Liver (tissue), 9 donors: ENCODE data around the gene DNAJC6. TPM values are rescaled to one million over a fixed set of nuclear protein-coding genes. Genes with fewer than 3 reads are reported as not detected.

Experiments used
- DNase-seq: peaks from one replicate; pipeline ENCODE4 v3.0.0-alpha.2; 2017; ENCODE audit warnings: low spot score
- H3K27ac ChIP-seq, 2 donors: one replicate each; pipeline ENCODE4 v1.7.0; 2013; ENCODE audit warnings: inconsistent platforms in 2 of 2, low read length in 2 of 2, control low read depth in 1 of 2, low read depth in 1 of 2, mild to moderate bottlenecking in 1 of 2
- H3K27me3 ChIP-seq, 4 donors: one replicate each; pipeline versions ENCODE4 v1.6.1 to v1.7.0; 2013; ENCODE audit warnings: low read length in 3 of 4, inconsistent platforms in 1 of 4, mild to moderate bottlenecking in 1 of 4, moderate library complexity in 1 of 4; ENCODE audit not compliant: control insufficient read depth in 4 of 4, insufficient read depth in 4 of 4
- H3K36me3 ChIP-seq, 4 donors: one replicate each; pipeline versions ENCODE4 v1.6.1 to v1.7.0; 2013; ENCODE audit warnings: low read length in 3 of 4, mild to moderate bottlenecking in 3 of 4, low read depth in 1 of 4, moderate library complexity in 1 of 4; ENCODE audit not compliant: control insufficient read depth in 4 of 4, insufficient read depth in 3 of 4
- H3K4me1 ChIP-seq, 4 donors: one replicate each; pipeline versions ENCODE4 v1.6.1 to v1.7.0; 2013; ENCODE audit warnings: low read length in 3 of 4, mild to moderate bottlenecking in 3 of 4, moderate library complexity in 1 of 4; ENCODE audit not compliant: control insufficient read depth in 4 of 4, insufficient read depth in 4 of 4
- H3K4me3 ChIP-seq, 3 donors: one replicate each; pipeline versions ENCODE4 v1.6.1 to v1.7.0; 2013; ENCODE audit warnings: low read length in 3 of 3, control low read depth in 1 of 3, low read depth in 1 of 3, mild to moderate bottlenecking in 1 of 3
- H3K9ac ChIP-seq, 2 donors: one replicate each; pipeline ENCODE4 v1.7.0; 2013; ENCODE audit warnings: low read length in 2 of 2, mild to moderate bottlenecking in 2 of 2, moderate library complexity in 2 of 2, control low read depth in 1 of 2, low read depth in 1 of 2
- H3K9me3 ChIP-seq, 4 donors: one replicate each; pipeline versions ENCODE4 v1.6.1 to v1.7.0; 2013; ENCODE audit warnings: low read length in 3 of 4; ENCODE audit not compliant: control insufficient read depth in 4 of 4
- EGR1 ChIP-seq, 2 donors: IDR thresholded peaks; 2 replicates each; pipeline ENCODE4 v1.6.1; 2016 to 2018; ENCODE audit warnings: antibody characterized with exemption in 2 of 2, low read depth in 2 of 2
- FOXA1 ChIP-seq: IDR thresholded peaks from 2 replicates; pipeline ENCODE4 v1.6.1; 2016; ENCODE audit warnings: antibody characterized with exemption
- FOXA2 ChIP-seq: IDR thresholded peaks from 2 replicates; pipeline ENCODE4 v1.6.1; 2016; ENCODE audit warnings: antibody characterized with exemption
- GABPA ChIP-seq, 2 donors: IDR thresholded peaks in 1 of 2; conservative IDR thresholded peaks in 1 of 2; 2 replicates each; pipeline ENCODE4 v1.6.1; 2016; ENCODE audit warnings: antibody characterized with exemption in 2 of 2, mild to moderate bottlenecking in 1 of 2, moderate library complexity in 1 of 2
- HNF4A ChIP-seq, 2 donors: conservative IDR thresholded peaks; 2 replicates each; pipeline ENCODE4 v1.6.1; 2016; ENCODE audit warnings: antibody characterized with exemption in 2 of 2, mild to moderate bottlenecking in 2 of 2
- HNF4G ChIP-seq: IDR thresholded peaks from 2 replicates; pipeline ENCODE4 v1.6.1; 2016; ENCODE audit warnings: antibody characterized with exemption
- JUND ChIP-seq, 2 donors: IDR thresholded peaks; 2 replicates each; pipeline ENCODE4 v1.6.1; 2016; ENCODE audit warnings: antibody characterized with exemption in 2 of 2
- NR2F2 ChIP-seq: IDR thresholded peaks from 2 replicates; pipeline ENCODE4 v1.6.1; 2016; ENCODE audit warnings: antibody characterized with exemption
- RAD21 ChIP-seq, 2 donors: IDR thresholded peaks; 2 replicates each; pipeline ENCODE4 v1.6.1; 2016; ENCODE audit warnings: antibody characterized with exemption in 2 of 2, mild to moderate bottlenecking in 2 of 2
- REST ChIP-seq: IDR thresholded peaks from 2 replicates; pipeline ENCODE4 v1.6.1; 2016; ENCODE audit warnings: antibody characterized with exemption, mild to moderate bottlenecking
- RXRA ChIP-seq, 2 donors: IDR thresholded peaks; 2 replicates each; pipeline ENCODE4 v1.6.1; 2017 to 2018; ENCODE audit warnings: antibody characterized with exemption in 2 of 2, mild to moderate bottlenecking in 1 of 2
- SP1 ChIP-seq: IDR thresholded peaks from 2 replicates; pipeline ENCODE4 v1.6.1; 2018; ENCODE audit warnings: antibody characterized with exemption, mild to moderate bottlenecking
- TAF1 ChIP-seq: conservative IDR thresholded peaks from 2 replicates; pipeline ENCODE4 v1.6.1; 2016; ENCODE audit warnings: antibody characterized with exemption, mild to moderate bottlenecking
- YY1 ChIP-seq: IDR thresholded peaks from 2 replicates; pipeline ENCODE4 v1.6.1; 2016; ENCODE audit warnings: antibody characterized with exemption, mild to moderate bottlenecking
- WGBS: extraction: QIAGEN DNeasy Blood & Tissue Kit; methylation state at CpG from one replicate; pipeline ENCODE4 v1.1.7; 2013; 5-methylcytosine and 5-hydroxymethylcytosine counted together
- polyA plus RNA-seq, 2 donors: library from polyadenylated mRNA; stranded (reverse) in 1 of 2; unstranded in 1 of 2; fragments of 200-250 nt in 1 of 2; fragments of >200 nt in 1 of 2; fragmentation: Nextera tagmentation in 1 of 2; extraction: Ambion mirVana in 1 of 2; gene quantifications; one replicate each; pipeline versions ENCODE4 v1.2.1 to v1.2.3, GENCODE V29; 2013 to 2015
- total RNA-seq, 2 donors: library from RNA; depleted of rRNA; stranded (reverse); fragments of >200 nt; gene quantifications; one replicate each; pipeline ENCODE4 v1.2.3, GENCODE V29; 2014
- TF ChIP-seq, protein P1 (sequence below): IDR thresholded peaks from 2 replicates; pipeline ENCODE4 v1.6.1; 2016; ENCODE audit warnings: antibody characterized with exemption
- TF ChIP-seq, protein P2 (sequence below): IDR thresholded peaks from 2 replicates; pipeline ENCODE4 v1.6.1; 2016; ENCODE audit warnings: antibody characterized with exemption
- donor health status: healthy.
- donor health status: healthy.
- donor health status: healthy.
- donor health status: healthy.
- donor health status: healthy.

The DNAJC6 gene
- total and polyA plus RNA-seq, 4 donors: 0.15 to 35.0 (median 0.30) TPM

DNA sequence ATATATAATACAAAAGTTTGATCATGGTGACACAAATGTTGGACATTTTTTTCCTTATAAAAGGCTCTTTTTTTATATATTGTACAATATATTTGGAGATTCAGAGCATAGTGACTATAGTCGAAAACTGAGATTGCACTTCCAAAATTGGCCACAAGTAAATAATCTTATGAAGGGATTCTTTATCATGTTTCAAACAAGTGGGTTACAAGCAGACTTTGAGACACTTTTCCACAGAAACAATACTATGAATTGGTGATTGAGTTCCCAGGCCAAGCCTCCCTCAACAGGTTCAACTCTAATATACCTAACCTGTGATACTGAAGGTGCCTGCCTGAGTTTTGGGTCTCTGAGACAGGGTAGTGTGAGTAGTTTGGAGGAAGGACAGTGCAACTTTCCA, 124.9 kb downstream of the DNAJC6 start:
- Histone ChIP-seq H3K36me3 (peaks cover 0 to 22% (median 11%) of the 10 kb centered on the region in 4 donors), H3K4me1 (no peaks in the 10 kb centered on the region), H3K27me3 (no peaks in the 10 kb centered on the region), H3K9ac (no peak overlapping the region), H3K9me3 (no peaks in the 10 kb centered on the region), H3K27ac (no peak overlapping the region), H3K4me3 (no peak overlapping the region)
- 93% methylated on average over 1 of the region's 1 CpG for WGBS
- no peak for TF ChIP-seq RAD21 (IDR thresholded peaks at IDR 0.05)
- no peak for TF ChIP-seq HNF4G
- no peak for TF ChIP-seq NR2F2
- TF ChIP-seq YY1: no peak
- TF ChIP-seq SP1: no peak
- DNase-seq: no peak

- Histone ChIP-seq H3K36me3 (peaks cover 0 to 19% (median 9%) of the 10 kb centered on the region in 4 donors), H3K4me1 (no peaks in the 10 kb centered on the region), H3K9ac (no peak overlapping the region), H3K27ac (no peak overlapping the region), H3K27me3 (no peaks in the 10 kb centered on the region), H3K9me3 (no peaks in the 10 kb centered on the region), H3K4me3 (no peak overlapping the region)
- WGBS: 91% methylated on average over 3 of the region's 3 CpGs
- TF ChIP-seq EGR1 (IDR thresholded peaks at IDR 0.05; ENCODE audit: low read depth in 2 of 2): no peak
- TF ChIP-seq REST: no peak
- TF ChIP-seq HNF4G: no peak
- TF ChIP-seq GABPA (IDR thresholded peaks at IDR 0.05 in 1 of 2, conservative IDR thresholded peaks at IDR 0.05 in 1 of 2): no peak
- no peak for TF ChIP-seq JUND (IDR thresholded peaks at IDR 0.05)
- no peak for TF ChIP-seq YY1
- no peak for TF ChIP-seq SP1
- TF ChIP-seq NR2F2: no peak
- TF ChIP-seq RAD21 (IDR thresholded peaks at IDR 0.05): no peak
- no peak for TF ChIP-seq TAF1
- no peak for TF ChIP-seq RXRA (IDR thresholded peaks at IDR 0.05)
- TF ChIP-seq FOXA2: no peak
- TF ChIP-seq, protein P1, sequence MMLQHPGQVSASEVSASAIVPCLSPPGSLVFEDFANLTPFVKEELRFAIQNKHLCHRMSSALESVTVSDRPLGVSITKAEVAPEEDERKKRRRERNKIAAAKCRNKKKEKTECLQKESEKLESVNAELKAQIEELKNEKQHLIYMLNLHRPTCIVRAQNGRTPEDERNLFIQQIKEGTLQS: no peak
- no peak for TF ChIP-seq FOXA1
- no peak for TF ChIP-seq HNF4A (conservative IDR thresholded peaks at IDR 0.05)
- TF ChIP-seq, protein P2, sequence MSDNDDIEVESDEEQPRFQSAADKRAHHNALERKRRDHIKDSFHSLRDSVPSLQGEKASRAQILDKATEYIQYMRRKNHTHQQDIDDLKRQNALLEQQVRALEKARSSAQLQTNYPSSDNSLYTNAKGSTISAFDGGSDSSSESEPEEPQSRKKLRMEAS: no peak
- DNase-seq: no peak
These were observed 125.4 kb downstream of the DNAJC6 start for GRCh38 chr1:65434760-65435159.

DNA sequence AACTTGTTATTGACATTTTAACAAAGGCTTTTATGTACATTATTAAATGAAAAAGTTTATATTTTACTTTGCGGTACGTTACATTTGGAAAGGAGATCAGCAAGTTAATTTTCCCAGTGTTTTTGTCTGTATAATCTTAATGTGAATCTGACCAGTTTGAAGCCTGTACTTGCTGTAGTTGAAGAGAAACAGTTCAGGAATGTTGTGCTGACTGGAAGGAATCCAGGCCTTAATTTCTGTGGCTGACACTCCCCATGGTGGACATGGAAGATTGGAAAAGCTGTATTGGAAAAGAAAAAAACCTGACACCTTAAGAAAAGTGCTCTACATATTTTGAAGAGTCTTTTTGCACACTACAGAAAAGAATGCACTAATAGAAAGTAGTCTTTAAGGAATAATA, 126.6 kb downstream of the DNAJC6 start:
- Histone ChIP-seq H3K27me3 (no peaks in the 10 kb centered on the region), H3K36me3 (peaks cover 0 to 15% (median 5%) of the 10 kb centered on the region in 4 donors), H3K9me3 (no peaks in the 10 kb centered on the region), H3K4me3 (no peak overlapping the region), H3K4me1 (no peaks in the 10 kb centered on the region), H3K9ac (no peak overlapping the region), H3K27ac (no peak overlapping the region)
- no peak for DNase-seq
- 87% methylated on average over 2 of the region's 2 CpGs for WGBS
- TF ChIP-seq HNF4G: no peak
- no peak for TF ChIP-seq NR2F2
- TF ChIP-seq, protein P1: no peak
- TF ChIP-seq FOXA2: no peak
- TF ChIP-seq TAF1: no peak
- TF ChIP-seq EGR1 (IDR thresholded peaks at IDR 0.05; ENCODE audit: low read depth in 2 of 2): no peak
- no peak for TF ChIP-seq GABPA (IDR thresholded peaks at IDR 0.05 in 1 of 2, conservative IDR thresholded peaks at IDR 0.05 in 1 of 2)
- TF ChIP-seq RXRA (IDR thresholded peaks at IDR 0.05): no peak
- TF ChIP-seq YY1: no peak
- TF ChIP-seq SP1: no peak
- TF ChIP-seq, protein P2: no peak
- TF ChIP-seq FOXA1: no peak
- TF ChIP-seq RAD21 (IDR thresholded peaks at IDR 0.05): no peak
- TF ChIP-seq REST: no peak
